H1 (cell line): ENCODE results near the gene LRRC15.

ENCODE experiments used
- SIX5 ChIP-seq: IDR thresholded peaks from 2 replicates; pipeline ENCODE4 v1.6.1; 2011; ENCODE audit warnings: mild to moderate bottlenecking, low read depth, low read length
- TF ChIP-seq, protein P1 (sequence below), 3 experiments: IDR thresholded peaks; 1 replicate in 2 of 3; 2 replicates in 1 of 3; pipeline versions ENCODE4 v1.5.1 to v1.6.1; 2011; ENCODE audit warnings: low read length in 3 of 3, mild to moderate bottlenecking in 3 of 3, inconsistent platforms in 2 of 3, low read depth in 1 of 3, moderate library complexity in 1 of 3; ENCODE audit not compliant: insufficient read depth in 1 of 3; ENCODE audit errors: control extremely low read depth in 1 of 3

DNA sequence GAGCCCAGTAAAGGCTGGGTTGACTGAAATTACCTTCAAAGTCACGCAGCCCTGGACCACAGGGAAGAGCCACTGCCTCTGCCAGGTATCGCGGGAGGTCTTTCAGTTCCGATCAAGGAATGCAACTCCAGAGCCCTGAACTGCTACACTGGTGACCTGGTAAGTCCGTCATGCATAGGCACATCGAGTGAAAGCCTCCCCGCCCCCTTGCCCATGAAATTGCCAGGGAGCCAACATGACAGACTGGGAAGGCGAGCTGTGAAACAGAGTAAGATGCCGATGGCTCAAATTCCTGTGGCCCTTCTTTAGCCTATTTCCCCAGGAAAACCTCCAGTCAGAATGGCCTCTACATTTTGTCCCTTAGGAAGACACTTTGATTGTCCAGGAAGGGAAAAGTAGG, 31.8 kb upstream of the LRRC15 start:
- TF ChIP-seq, protein P1, sequence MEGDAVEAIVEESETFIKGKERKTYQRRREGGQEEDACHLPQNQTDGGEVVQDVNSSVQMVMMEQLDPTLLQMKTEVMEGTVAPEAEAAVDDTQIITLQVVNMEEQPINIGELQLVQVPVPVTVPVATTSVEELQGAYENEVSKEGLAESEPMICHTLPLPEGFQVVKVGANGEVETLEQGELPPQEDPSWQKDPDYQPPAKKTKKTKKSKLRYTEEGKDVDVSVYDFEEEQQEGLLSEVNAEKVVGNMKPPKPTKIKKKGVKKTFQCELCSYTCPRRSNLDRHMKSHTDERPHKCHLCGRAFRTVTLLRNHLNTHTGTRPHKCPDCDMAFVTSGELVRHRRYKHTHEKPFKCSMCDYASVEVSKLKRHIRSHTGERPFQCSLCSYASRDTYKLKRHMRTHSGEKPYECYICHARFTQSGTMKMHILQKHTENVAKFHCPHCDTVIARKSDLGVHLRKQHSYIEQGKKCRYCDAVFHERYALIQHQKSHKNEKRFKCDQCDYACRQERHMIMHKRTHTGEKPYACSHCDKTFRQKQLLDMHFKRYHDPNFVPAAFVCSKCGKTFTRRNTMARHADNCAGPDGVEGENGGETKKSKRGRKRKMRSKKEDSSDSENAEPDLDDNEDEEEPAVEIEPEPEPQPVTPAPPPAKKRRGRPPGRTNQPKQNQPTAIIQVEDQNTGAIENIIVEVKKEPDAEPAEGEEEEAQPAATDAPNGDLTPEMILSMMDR (IDR thresholded peaks at IDR 0.05; ENCODE audit: control extremely low read depth in 1 of 3, insufficient read depth in 1 of 3, low read depth in 1 of 3, low read length in 3 of 3), result no peak
- TF ChIP-seq SIX5, result no peak
